AG09309 (cell line): ENCODE measurements around the gene FNDC3B.

Experiments
- DNase-seq: peaks from one replicate; pipeline ENCODE4 v3.0.0-alpha.2; 2010; ENCODE audit warnings: low read depth
- H3K4me3 ChIP-seq: 2 replicates; pipeline ENCODE4 v1.5.1; 2011; ENCODE audit warnings: mild to moderate bottlenecking, low read depth, low read length, moderate library complexity; ENCODE audit not compliant: control insufficient read depth
- CTCF ChIP-seq: IDR thresholded peaks from 2 replicates; pipeline ENCODE4 v1.5.1; 2011; ENCODE audit warnings: mild to moderate bottlenecking, low read depth, low read length, inconsistent platforms; ENCODE audit not compliant: insufficient read depth, control insufficient read depth; ENCODE audit errors: missing control alignments

The FNDC3B gene

GRCh38 chr3:172076212-172076611 lies 36.8 kb downstream of the FNDC3B start:
- TF ChIP-seq CTCF = no peak
- H3K4me3 ChIP-seq = no peak overlapping the region
- no peak for DNase-seq

GRCh38 chr3:172077197-172077757 lies 37.9 kb downstream of the FNDC3B start:
- no peak for DNase-seq
- TF ChIP-seq CTCF = no peak
- no peak overlapping the region for H3K4me3 ChIP-seq

GRCh38 chr3:172078244-172078643 lies 38.9 kb downstream of the FNDC3B start:
- DNase-seq = no peak
- no peak for TF ChIP-seq CTCF
- H3K4me3 ChIP-seq = no peak overlapping the region

GRCh38 chr3:172078721-172079120 lies 39.3 kb downstream of the FNDC3B start:
- DNase-seq = no peak
- no peak for TF ChIP-seq CTCF
- no peak overlapping the region for H3K4me3 ChIP-seq

- no peak for TF ChIP-seq CTCF
- no peak overlapping the region for H3K4me3 ChIP-seq
- no peak for DNase-seq
Measured at GRCh38 chr3:172079326-172079976, 40.1 kb downstream of the FNDC3B start.

GRCh38 chr3:172080503-172080902 lies 41.1 kb downstream of the FNDC3B start:
- H3K4me3 ChIP-seq = no peak overlapping the region
- DNase-seq = no peak
- TF ChIP-seq CTCF = no peak
